K562 (cell line): ENCODE results near the gene PSMA1. TPM values are rescaled to one million over a fixed set of nuclear protein-coding genes. Genes with fewer than 3 reads are reported as not detected.

Source experiments
- ATAC-seq: fragments of 200-7000 bp; cut with Tn5 transposase; 3 replicates; pipeline ENCODE4 v1.9.1; 2020; ENCODE audit warnings: moderate library complexity
- BruUV-seq: library from RNA; stranded (reverse); fragments of 400-500 nt; replicated peaks from 2 replicates; lab custom pipeline; 2021; lab: Mats Ljungman, UMichigan
- CTCF ChIA-PET: fragments of 300-600 bp; formaldehyde crosslinking; extraction: SDS; loops from one replicate; lab custom pipeline; 2021; ENCODE audit warnings: low intra/inter-chr PET ratio; lab: Yijun Ruan, JAX
- POLR2A ChIA-PET: fragments of 300-600, 350-650 bp; sonication (Branson Sonifier 250); formaldehyde crosslinking; extraction: SDS; loops from one replicate; lab custom pipeline; 2021; ENCODE audit warnings: antibody characterized with exemption, inconsistent platforms; lab: Yijun Ruan, JAX
- DNase-seq, 4 experiments: peaks; one replicate each; pipeline versions ENCODE4 v3.0.0 to v3.0.0-alpha.2; 2011 to 2018; ENCODE audit warnings: low spot score in 3 of 4, mixed read lengths in 3 of 4; ENCODE audit errors: extremely low read depth in 1 of 4
- FAIRE-seq: peaks from 2 replicates; lab custom pipeline; 2011; peaks lifted over from hg19 to GRCh38; lab: Jason Lieb, UNC
- H2AFZ ChIP-seq: 2 replicates; pipeline ENCODE4 v1.6.0; 2011; ENCODE audit warnings: low read depth, low read length, control low read depth, inconsistent platforms
- H3K27ac ChIP-seq: fragments of 200-600 bp; 3 replicates; pipeline ENCODE4 v1.8.0; 2011; ENCODE audit warnings: low read depth, mild to moderate bottlenecking, control low read depth, inconsistent platforms, low read length, moderate library complexity, mixed read lengths; ENCODE audit errors: extremely low read depth
- H3K27me3 ChIP-seq, 2 experiments: fragments of 300-600 bp in 1 of 2; 2 replicates in 1 of 2; 3 replicates in 1 of 2; pipeline versions ENCODE4 v1.6.0 to v1.8.0; 2011; ENCODE audit warnings: inconsistent platforms in 2 of 2, low read length in 2 of 2, mild to moderate bottlenecking in 1 of 2, mixed read lengths in 1 of 2, moderate library complexity in 1 of 2; ENCODE audit not compliant: control insufficient read depth in 2 of 2, insufficient read depth in 2 of 2
- H3K36me3 ChIP-seq: fragments of 300-600 bp; 3 replicates; pipeline ENCODE4 v1.8.0; 2011; ENCODE audit warnings: mild to moderate bottlenecking, low read length, inconsistent platforms; ENCODE audit not compliant: control insufficient read depth, insufficient read depth
- H3K4me1 ChIP-seq, 2 experiments: fragments of 200-600 bp in 1 of 2; replicated peaks in 1 of 2; 2 replicates in 1 of 2; 3 replicates in 1 of 2; pipeline versions ENCODE4 v1.5.1 to v1.8.0; 2011; ENCODE audit warnings: inconsistent platforms in 2 of 2, low read length in 2 of 2, mild to moderate bottlenecking in 1 of 2, mixed read lengths in 1 of 2, moderate library complexity in 1 of 2; ENCODE audit not compliant: control insufficient read depth in 2 of 2, insufficient read depth in 2 of 2
- H3K4me2 ChIP-seq: 2 replicates; pipeline ENCODE4 v1.6.1; 2011; ENCODE audit warnings: low read length, control low read depth, inconsistent platforms, mixed read lengths; ENCODE audit not compliant: insufficient read depth
- H3K4me3 ChIP-seq: fragments of 200-600 bp; sonication (generic), shearing (Covaris generic); 2 replicates; pipeline ENCODE4 v1.5.1; 2016; ENCODE audit warnings: control low read depth, inconsistent platforms
- H3K79me2 ChIP-seq: fragments of 200-600 bp; 3 replicates; pipeline ENCODE4 v1.8.0; 2011; ENCODE audit warnings: low read length, inconsistent platforms; ENCODE audit not compliant: control insufficient read depth, insufficient read depth
- H3K9ac ChIP-seq, 2 experiments: 2 replicates each; pipeline versions ENCODE4 v1.6.0 to v1.6.1; 2011; ENCODE audit warnings: low read depth in 2 of 2, low read length in 2 of 2, control low read depth in 1 of 2, inconsistent platforms in 1 of 2, mild to moderate bottlenecking in 1 of 2, mixed read lengths in 1 of 2; ENCODE audit not compliant: insufficient read depth in 1 of 2
- H3K9me1 ChIP-seq: one replicate; pipeline ENCODE4 v1.6.0; 2011; ENCODE audit warnings: inconsistent platforms, mild to moderate bottlenecking, low read length, moderate library complexity; ENCODE audit not compliant: control insufficient read depth, insufficient read depth
- H3K9me3 ChIP-seq: replicated peaks from 2 replicates; pipeline ENCODE4 v1.5.1; 2011; ENCODE audit warnings: low read depth, low read length, inconsistent platforms; ENCODE audit not compliant: control insufficient read depth, insufficient read depth
- H4K20me1 ChIP-seq: replicated peaks from 2 replicates; pipeline ENCODE4 v1.6.1; 2011; ENCODE audit warnings: low read length, inconsistent platforms, mixed read lengths; ENCODE audit not compliant: control insufficient read depth, insufficient read depth
- ARID3B ChIP-seq: fragments of 250-450 bp; sonication (Bioruptor Pico); IDR thresholded peaks from 2 replicates; pipeline ENCODE4 v1.4.0; 2020; ENCODE audit warnings: borderline replicate concordance
- BCOR ChIP-seq: fragments of 450-650 bp; IDR thresholded peaks from 2 replicates; pipeline ENCODE4 v1.6.1; 2016
- CEBPG ChIP-seq, 3 experiments: fragments of 200-800 bp in 1 of 3; sonication (Bioruptor generic) in 1 of 3; sonication (generic) in 1 of 3; formaldehyde crosslinking in 1 of 3; IDR thresholded peaks in 2 of 3; conservative IDR thresholded peaks in 1 of 3; 2 replicates each; pipeline versions ENCODE4 v1.6.1 to v1.8.0; 2016 to 2022; ENCODE audit warnings: missing compliant biosample characterization in 2 of 3, missing genetic modification characterization in 2 of 3, mild to moderate bottlenecking in 1 of 3, missing genetic modification reagents in 1 of 3
- CHD2 ChIP-seq: IDR thresholded peaks from 2 replicates; pipeline ENCODE4 v1.6.1; 2011; ENCODE audit warnings: low read depth, low read length
- HNRNPL ChIP-seq: fragments of 200-400 bp; formaldehyde crosslinking; IDR thresholded peaks from 2 replicates; pipeline ENCODE4 v1.6.1; 2017; ENCODE audit warnings: low read depth, mild to moderate bottlenecking, low read length
- MCM5 ChIP-seq: fragments of 450-650 bp; IDR thresholded peaks from 2 replicates; pipeline ENCODE4 v1.6.1; 2016; ENCODE audit warnings: low read depth
- NEUROD1 ChIP-seq: fragments of 150-350 bp; IDR thresholded peaks from 2 replicates; pipeline ENCODE4 v1.6.1; 2014; ENCODE audit warnings: borderline replicate concordance, low read length, low read depth; ENCODE audit not compliant: partially characterized antibody
- RAD21 ChIP-seq, 2 experiments: fragments of 250-450 bp in 1 of 2; fragments of 450-650 bp in 1 of 2; sonication (Bioruptor Pico) in 1 of 2; formaldehyde crosslinking in 1 of 2; IDR thresholded peaks in 1 of 2; conservative IDR thresholded peaks in 1 of 2; 2 replicates each; pipeline versions ENCODE4 v1.4.0 to v1.8.0; 2020 to 2022; ENCODE audit warnings: mild to moderate bottlenecking in 2 of 2, moderate library complexity in 1 of 2
- SRSF7 ChIP-seq: fragments of 200-400 bp; formaldehyde crosslinking; optimal IDR thresholded peaks from 2 replicates; pipeline ENCODE3; 2017; ENCODE audit warnings: mild to moderate bottlenecking, low read depth, low read length
- TBP ChIP-seq: optimal IDR thresholded peaks from 2 replicates; pipeline ENCODE3; 2011; ENCODE audit warnings: low read depth, low read length, improper control_type of control experiment
- THAP12 ChIP-seq: fragments of 250-450 bp; sonication (Bioruptor Pico); IDR thresholded peaks from 2 replicates; pipeline ENCODE4 v1.9.0; 2021; ENCODE audit warnings: mild to moderate bottlenecking, inconsistent platforms
- THRB ChIP-seq: fragments of 450-650 bp; formaldehyde crosslinking; conservative IDR thresholded peaks from 2 replicates; pipeline ENCODE4 v1.4.0; 2022; ENCODE audit warnings: mild to moderate bottlenecking, missing genetic modification characterization
- TOE1 ChIP-seq, 2 experiments: fragments of 450-650 bp in 1 of 2; sonication (generic) in 1 of 2; formaldehyde crosslinking in 1 of 2; IDR thresholded peaks; 2 replicates each; pipeline versions ENCODE4 v1.7.1 to v1.8.0; 2016 to 2022; ENCODE audit warnings: borderline replicate concordance in 2 of 2, mild to moderate bottlenecking in 2 of 2, antibody characterized with exemption in 1 of 2, inconsistent platforms in 1 of 2, low read depth in 1 of 2, missing genetic modification reagents in 1 of 2, moderate library complexity in 1 of 2
- ZNF140 ChIP-seq: fragments of 250-450 bp; sonication (Bioruptor Pico); IDR thresholded peaks from 2 replicates; pipeline ENCODE4 v1.8.0; 2021; ENCODE audit warnings: moderate library complexity, mild to moderate bottlenecking, inconsistent platforms
- ZNF75A ChIP-seq: fragments of 450-650 bp; formaldehyde crosslinking; IDR thresholded peaks from 2 replicates; pipeline ENCODE4 v1.4.0; 2020; ENCODE audit warnings: mild to moderate bottlenecking
- in situ Hi-C: fragments of 300-500 bp; cut with MboI; formaldehyde crosslinking; loops from 4 replicates; pipeline ENCODE4 v1.15.0; 2018; ENCODE audit warnings: inconsistent platforms, mixed read lengths
- intact Hi-C: fragments of 100-400 bp; cut with micrococcal nuclease; formaldehyde crosslinking; loops from 2 replicates; pipeline ENCODE4 v1.14.2; 2022
- polyA plus RNA-seq, 8 experiments: library from polyadenylated mRNA; depleted of rRNA in 4 of 8; stranded (reverse) in 5 of 8; unstranded in 3 of 8; fragments of >200 nt; fragmentation: Nextera tagmentation in 2 of 8; fragmentation: Illumina TruSeq in 1 of 8; extraction: Ambion mirVana in 2 of 8; extraction: Trizol in 1 of 8; gene quantifications; 2 replicates each; pipeline versions ENCODE4 v1.2.1 to v1.2.3, GENCODE V29; 2011 to 2014; ENCODE audit warnings: inconsistent platforms in 1 of 8, missing spikeins in 1 of 8
- total RNA-seq, 7 experiments: library from RNA; depleted of rRNA in 6 of 7; stranded (reverse); fragments of >200 nt in 6 of 7; fragmentation: Illumina TruSeq in 2 of 7; extraction: Trizol in 2 of 7; gene quantifications; 2 replicates each; pipeline versions ENCODE4 v1.2.1 to v1.2.3, GENCODE V29; 2011 to 2021; ENCODE audit warnings: low replicate concordance in 1 of 7

Gene PSMA1
- total and polyA plus RNA-seq, 9 of the 15 experiments (the other 6 are each of a cell fraction or from before 2014, with no cell fraction given): 283 to 1,007 (median 424) TPM

- FAIRE-seq: no peak
- Histone ChIP-seq H3K9me3 (no peaks in the 10 kb centered on the region), H3K4me2 (no peak overlapping the region), H3K27ac (no peak overlapping the region), H3K79me2 (peaks cover 2% of the 10 kb centered on the region; the same call in 1 of the 3 replicates), H4K20me1 (no peaks in the 10 kb centered on the region), H3K36me3 (peaks cover 5% of the 10 kb centered on the region; the same call in 2 of the 3 replicates), H3K9me1 (no peaks in the 10 kb centered on the region), H3K9ac (no peak overlapping the region), H3K27me3 (no peaks in the 10 kb centered on the region), H3K4me3 (no peak overlapping the region), H3K4me1 (peaks cover 0 to 13% of the 10 kb centered on the region in 2 experiments; a peak in 3 of 5 replicates), H2AFZ (no peak overlapping the region)
- no TSS peak for BruUV-seq
- no peak for ATAC-seq
- POLR2A ChIA-PET: interaction anchor here (0.6 to 0.9 kb wide), 3 partner anchors 19 to 102 kb away, joined by 3 to 4 read pairs (median 4); no protein-coding TSS in a partner anchor
- CTCF ChIA-PET: no interaction called here
- TF ChIP-seq TOE1 (IDR thresholded peaks at IDR 0.05; ENCODE audit: borderline replicate concordance) (no peak), TOE1 (CRISPR knock-in tag; IDR thresholded peaks at IDR 0.05; ENCODE audit: borderline replicate concordance, low read depth) (no peak), CEBPG (CRISPR knock-in tag; IDR thresholded peaks at IDR 0.05) (no peak), CEBPG (tag; conservative IDR thresholded peaks at IDR 0.05 in 1 of 2, IDR thresholded peaks at IDR 0.05 in 1 of 2) (no peak), NEUROD1 (no peak), CHD2 (no peak), THAP12 (CRISPR knock-in tag) (no peak), THRB (CRISPR knock-in tag) (no peak), ARID3B (CRISPR knock-in tag) (no peak), TBP (no peak), SRSF7 (no peak), ZNF75A (CRISPR knock-in tag) (no peak), RAD21 (CRISPR knock-in tag; conservative IDR thresholded peaks at IDR 0.05 in 1 of 2, IDR thresholded peaks at IDR 0.05 in 1 of 2) (no peak), MCM5 (no peak), BCOR (no peak), ZNF140 (CRISPR knock-in tag) (no peak), HNRNPL (no peak)
- intact Hi-C loops: no loop called here
- in situ Hi-C loops: no loop called here
- no peak for DNase-seq
Measured at GRCh38 chr11:14542324-14542723, 22.1 kb upstream of the PSMA1 start.
